GM23338 (cell line): ENCODE results near the gene ZNF808.

Source experiments
- CREB1 ChIP-seq: fragments of 250-450 bp; sonication (Bioruptor Pico); IDR thresholded peaks from 2 replicates; pipeline ENCODE4 v1.5.0; 2020; ENCODE audit warnings: low read depth, mild to moderate bottlenecking, moderate library complexity
- EZH2phosphoT487 ChIP-seq: fragments of 200-600 bp; sonication (generic); IDR thresholded peaks from one replicate; pipeline ENCODE4 v1.8.1; 2018; ENCODE audit warnings: antibody characterized with exemption; ENCODE audit not compliant: unreplicated experiment
- NANOG ChIP-seq: IDR thresholded peaks from 2 replicates; pipeline ENCODE4 v1.6.1; 2016; ENCODE audit warnings: antibody characterized with exemption, borderline replicate concordance
- TF ChIP-seq, protein P1 (sequence below), 2 experiments: fragments of 200-600 bp in 1 of 2; sonication (generic) in 1 of 2; conservative IDR thresholded peaks; 2 replicates each; pipeline versions ENCODE4 v1.5.1 to v1.6.1; 2016 to 2017; ENCODE audit warnings: antibody characterized with exemption in 2 of 2, low read depth in 2 of 2, mild to moderate bottlenecking in 2 of 2, moderate library complexity in 1 of 2
- TF ChIP-seq, protein P2 (sequence below): IDR thresholded peaks from one replicate; pipeline ENCODE4 v1.6.1; 2018; ENCODE audit warnings: antibody characterized with exemption; ENCODE audit not compliant: unreplicated experiment

DNA sequence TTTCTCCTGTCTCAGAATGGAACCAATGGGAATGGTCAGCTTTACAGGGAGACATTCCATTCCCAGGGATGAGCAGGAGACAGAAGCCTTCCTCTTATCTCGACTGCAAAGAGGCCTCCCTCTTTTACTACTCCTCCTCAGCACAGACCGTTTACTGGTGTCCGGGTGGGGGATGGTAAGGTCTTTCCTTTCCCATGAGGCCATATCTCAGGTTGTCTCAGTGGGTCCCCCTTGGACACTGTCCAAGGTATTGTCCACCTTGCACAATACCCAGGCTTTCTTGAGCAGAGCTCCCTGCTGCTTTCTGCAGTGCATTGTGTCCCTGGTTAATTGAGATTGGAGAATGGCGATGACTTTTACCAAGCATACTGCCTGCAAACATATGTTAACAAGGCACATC is 7.5 kb upstream of the ZNF808 start:
- TF ChIP-seq, protein P1, sequence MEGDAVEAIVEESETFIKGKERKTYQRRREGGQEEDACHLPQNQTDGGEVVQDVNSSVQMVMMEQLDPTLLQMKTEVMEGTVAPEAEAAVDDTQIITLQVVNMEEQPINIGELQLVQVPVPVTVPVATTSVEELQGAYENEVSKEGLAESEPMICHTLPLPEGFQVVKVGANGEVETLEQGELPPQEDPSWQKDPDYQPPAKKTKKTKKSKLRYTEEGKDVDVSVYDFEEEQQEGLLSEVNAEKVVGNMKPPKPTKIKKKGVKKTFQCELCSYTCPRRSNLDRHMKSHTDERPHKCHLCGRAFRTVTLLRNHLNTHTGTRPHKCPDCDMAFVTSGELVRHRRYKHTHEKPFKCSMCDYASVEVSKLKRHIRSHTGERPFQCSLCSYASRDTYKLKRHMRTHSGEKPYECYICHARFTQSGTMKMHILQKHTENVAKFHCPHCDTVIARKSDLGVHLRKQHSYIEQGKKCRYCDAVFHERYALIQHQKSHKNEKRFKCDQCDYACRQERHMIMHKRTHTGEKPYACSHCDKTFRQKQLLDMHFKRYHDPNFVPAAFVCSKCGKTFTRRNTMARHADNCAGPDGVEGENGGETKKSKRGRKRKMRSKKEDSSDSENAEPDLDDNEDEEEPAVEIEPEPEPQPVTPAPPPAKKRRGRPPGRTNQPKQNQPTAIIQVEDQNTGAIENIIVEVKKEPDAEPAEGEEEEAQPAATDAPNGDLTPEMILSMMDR (conservative IDR thresholded peaks at IDR 0.05; ENCODE audit: low read depth in 2 of 2), result no peak
- TF ChIP-seq, protein P2, sequence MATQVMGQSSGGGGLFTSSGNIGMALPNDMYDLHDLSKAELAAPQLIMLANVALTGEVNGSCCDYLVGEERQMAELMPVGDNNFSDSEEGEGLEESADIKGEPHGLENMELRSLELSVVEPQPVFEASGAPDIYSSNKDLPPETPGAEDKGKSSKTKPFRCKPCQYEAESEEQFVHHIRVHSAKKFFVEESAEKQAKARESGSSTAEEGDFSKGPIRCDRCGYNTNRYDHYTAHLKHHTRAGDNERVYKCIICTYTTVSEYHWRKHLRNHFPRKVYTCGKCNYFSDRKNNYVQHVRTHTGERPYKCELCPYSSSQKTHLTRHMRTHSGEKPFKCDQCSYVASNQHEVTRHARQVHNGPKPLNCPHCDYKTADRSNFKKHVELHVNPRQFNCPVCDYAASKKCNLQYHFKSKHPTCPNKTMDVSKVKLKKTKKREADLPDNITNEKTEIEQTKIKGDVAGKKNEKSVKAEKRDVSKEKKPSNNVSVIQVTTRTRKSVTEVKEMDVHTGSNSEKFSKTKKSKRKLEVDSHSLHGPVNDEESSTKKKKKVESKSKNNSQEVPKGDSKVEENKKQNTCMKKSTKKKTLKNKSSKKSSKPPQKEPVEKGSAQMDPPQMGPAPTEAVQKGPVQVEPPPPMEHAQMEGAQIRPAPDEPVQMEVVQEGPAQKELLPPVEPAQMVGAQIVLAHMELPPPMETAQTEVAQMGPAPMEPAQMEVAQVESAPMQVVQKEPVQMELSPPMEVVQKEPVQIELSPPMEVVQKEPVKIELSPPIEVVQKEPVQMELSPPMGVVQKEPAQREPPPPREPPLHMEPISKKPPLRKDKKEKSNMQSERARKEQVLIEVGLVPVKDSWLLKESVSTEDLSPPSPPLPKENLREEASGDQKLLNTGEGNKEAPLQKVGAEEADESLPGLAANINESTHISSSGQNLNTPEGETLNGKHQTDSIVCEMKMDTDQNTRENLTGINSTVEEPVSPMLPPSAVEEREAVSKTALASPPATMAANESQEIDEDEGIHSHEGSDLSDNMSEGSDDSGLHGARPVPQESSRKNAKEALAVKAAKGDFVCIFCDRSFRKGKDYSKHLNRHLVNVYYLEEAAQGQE, result no peak
- TF ChIP-seq NANOG, result no peak
- TF ChIP-seq EZH2phosphoT487, result no peak
- no peak for TF ChIP-seq CREB1 (CRISPR knock-in tag)
